Epidermal melanocyte (primary cell): Measurements from ENCODE around the gene USP4.

Experiments
- DNase-seq: peaks from one replicate; pipeline ENCODE4 v3.0.0; 2011; ENCODE audit warnings: low spot score; ENCODE audit not compliant: insufficient read length

Gene USP4

DNA sequence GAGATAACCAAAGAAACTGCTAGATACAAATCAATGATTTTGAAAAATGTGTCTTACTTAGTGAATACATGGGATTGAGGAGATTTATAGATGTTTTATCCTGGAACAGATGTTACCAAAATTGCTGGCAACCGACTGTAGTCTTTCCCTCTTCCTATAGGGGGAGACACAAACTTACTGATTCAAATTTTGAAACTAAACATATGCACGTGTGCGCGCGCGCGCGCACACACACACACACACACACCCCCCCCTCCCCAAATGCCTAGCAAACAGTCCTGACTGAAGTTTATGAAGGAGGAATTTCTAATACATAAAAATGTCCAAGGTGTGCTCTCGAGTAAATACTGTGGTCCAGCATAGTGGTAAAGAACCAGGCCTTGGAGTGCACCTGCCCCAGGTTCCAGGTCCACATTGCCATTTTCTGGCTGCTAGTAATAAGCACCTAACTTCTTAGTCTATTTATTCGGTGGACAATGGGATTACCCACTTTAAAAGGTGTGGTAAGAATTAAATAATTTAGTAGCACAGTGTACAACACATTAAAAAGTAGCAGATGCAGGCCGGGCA, 44.3 kb downstream of the USP4 start:
- no peak for DNase-seq

DNA sequence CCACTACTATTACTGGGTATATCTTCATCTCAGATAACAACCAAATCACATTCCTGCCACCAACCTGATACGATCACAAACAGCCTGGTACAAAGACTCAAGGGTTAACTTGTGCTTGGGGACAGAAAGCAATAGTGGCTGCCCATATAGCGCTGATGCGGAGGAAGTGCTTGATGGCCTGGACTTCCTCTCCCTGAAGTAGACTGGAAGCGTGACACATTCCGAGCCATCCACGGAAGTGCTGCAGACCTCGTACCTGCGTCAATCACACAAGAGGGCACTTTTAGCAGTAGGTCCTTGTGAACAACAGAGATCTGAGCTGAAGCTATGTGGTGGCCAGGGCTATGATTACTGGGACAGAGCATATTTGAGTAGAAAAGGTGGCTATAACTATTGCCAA, 45.5 kb downstream of the USP4 start:
- no peak for DNase-seq

DNA sequence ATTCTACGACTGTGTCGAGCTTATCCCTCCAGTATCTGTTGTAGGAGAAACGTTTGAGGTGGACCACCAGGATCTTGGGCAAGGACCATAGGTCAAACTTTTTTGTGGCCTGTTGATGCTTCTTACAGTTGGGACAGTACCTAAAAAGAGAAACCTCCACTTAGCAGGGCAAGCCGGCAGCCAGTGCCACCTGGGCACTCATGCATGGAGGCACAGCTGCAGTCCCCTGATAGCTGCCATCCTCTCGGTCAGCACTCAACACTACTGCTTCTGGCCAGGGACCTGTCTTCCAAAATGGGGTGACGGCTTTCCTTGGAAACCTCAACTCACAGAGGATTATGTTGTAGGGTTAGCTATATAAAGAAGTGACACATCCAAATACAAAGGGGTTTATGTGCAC, 55.9 kb downstream of the USP4 start:
- no peak for DNase-seq

DNA sequence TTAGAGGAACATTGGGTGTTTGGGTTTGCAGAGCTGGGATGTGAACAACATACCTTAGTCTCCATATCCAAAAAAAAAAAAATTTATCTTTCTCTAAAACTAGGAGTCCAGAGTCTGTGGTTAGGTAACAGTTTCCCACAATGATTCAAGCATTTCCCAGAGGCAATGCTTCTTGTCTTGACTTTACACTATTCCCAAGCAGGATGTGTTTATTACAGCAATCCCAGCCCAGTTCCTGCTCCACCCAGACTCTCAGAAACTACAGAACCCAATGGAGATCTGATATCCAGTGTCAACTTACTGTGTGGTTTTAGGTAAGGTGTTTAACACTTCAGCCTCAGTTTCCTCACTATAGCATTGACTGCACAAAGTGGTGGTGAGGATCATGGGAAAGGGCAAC, 60.5 kb downstream of the USP4 start:
- no peak for DNase-seq

DNA sequence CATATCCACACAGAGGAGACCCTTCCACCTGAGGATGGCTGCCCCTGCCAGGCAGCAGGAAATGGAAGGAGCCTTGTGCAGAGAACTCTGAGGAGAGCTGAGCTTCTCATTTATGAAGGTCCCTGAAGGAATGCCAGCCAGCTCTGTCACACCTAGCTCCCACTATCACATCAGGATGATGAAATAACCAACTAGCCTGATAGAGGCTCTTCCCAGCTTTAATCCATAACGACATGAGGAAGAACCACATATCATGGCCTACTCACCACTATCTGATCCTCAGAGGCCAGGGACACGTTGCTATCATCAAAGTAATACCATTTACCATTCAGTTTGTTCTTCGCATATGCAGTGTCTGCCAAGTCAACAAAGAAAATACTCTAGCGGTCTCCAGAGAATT, 61.3 kb downstream of the USP4 start:
- DNase-seq, result no peak

DNA sequence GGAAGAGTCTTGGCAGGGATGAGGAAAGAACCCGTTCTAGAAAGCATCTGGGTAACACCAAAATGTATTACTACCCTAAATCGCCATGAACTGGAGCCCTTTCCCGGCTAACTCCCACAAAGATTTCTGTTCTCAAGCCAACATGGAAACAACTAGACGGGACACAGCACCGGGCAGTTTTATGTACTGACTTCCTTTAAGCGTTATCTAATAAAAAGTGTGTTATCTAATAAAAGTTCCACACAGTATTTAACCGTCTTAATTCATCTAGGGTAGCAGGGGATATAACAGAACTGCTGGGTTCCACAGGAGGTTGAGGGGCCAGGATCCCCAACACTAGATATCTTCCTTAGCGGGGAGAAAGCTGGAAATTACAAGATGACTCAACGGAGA, 62.5 kb downstream of the USP4 start:
- no peak for DNase-seq

DNA sequence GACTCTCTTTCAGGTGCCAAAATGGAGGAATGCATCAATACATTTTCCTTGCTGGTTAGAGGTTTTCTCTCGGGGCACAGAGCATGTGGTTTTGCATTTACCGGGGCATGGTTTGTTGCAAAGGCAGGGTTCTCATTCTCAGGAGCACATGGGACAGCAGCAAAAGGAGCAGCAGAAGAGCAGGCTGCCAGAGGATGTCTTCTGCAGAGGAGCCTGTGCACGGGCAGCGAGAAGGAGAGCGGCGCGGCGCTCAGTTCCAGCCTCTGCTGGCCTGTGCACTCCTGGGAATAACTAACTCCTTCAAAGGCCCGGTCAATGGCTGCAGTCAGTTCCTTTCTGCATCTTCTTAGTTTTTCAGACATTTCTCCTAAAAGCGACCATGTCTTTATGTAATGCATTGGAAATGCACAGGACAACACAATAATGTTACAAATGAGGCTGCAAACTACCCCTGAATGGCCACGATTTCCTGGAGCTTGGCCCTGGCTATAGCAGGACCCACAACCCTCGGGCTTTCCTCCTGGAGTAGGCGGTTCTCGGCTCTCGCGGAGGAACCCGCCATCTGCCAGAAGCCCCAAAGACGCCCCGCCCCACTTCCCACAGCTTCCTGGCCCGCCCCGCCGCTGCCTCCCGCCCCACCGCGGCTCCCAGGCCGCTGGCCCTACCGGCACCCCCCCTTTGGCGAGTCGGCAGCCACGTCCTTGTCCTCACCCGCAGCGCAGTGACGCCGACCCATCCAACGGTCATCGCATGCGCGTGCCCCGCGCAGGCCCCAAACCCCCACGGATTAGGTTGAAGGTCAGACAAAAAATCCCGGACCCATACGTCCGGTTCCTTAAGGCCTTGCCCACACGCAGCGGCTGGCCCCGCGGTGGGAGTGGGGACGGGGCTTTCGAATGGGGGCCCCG, 63.1 kb downstream of the USP4 start, which contains the start of gene C3orf62:
Gene C3orf62 (minus strand): TSS at position 758 of the 908 bp plus-strand sequence. CDS start 360 bp downstream, at position 398.
- peak; percentile 70 for DNase-seq

DNA sequence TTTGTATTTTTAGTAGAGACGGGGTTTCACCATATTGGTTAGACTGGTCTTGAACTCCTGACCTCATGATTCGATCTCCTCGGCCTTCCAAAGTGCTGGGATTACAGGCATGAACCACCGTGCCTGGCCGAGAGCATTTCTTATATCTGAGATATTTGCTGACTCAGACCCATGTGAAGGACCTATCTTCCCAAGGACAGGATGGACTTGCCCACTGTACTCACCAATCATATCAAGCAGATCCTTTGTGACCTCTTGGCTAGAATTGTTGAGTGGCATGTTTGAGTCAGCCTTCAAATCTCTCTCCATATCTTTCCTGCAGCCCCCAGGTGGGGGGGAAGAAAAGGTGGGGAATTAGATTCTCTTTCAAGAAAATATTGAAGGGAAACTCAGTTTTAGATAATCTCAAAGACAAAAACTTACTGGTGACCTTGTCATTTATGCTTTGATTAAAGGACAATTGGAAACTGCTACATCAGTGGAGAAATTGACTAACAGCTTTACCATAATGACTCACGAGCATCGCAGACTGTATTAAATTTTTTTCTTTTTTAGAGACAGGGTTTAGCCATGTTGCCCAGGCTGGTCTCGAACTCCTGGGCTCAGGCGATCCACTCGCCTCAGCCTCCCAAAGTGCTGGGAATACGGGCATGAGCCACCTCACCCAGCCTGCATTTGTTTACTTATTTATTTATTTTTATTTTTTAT, 65.9 kb downstream of the USP4 start:
- DNase-seq, result no peak

DNA sequence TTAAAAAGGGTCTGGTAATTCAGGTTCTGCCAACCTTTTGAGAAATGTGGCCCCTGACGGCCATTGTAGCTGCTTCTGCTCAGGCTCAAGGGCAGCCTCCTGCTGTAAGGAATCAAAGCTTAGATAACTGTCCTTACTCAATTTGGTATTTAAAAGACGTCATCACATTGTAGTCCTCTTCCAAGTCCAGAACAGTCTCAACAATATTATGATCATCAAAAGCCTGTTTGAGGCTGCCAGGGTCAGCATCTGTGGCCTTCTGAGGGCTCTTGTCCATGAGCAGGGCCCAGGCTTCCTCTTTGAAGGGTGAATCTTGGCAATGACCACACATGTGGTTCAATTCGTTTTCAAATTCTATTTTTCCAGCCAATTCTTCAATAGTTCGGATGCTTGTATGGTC, 68.8 kb downstream of the USP4 start:
- no peak for DNase-seq

DNA sequence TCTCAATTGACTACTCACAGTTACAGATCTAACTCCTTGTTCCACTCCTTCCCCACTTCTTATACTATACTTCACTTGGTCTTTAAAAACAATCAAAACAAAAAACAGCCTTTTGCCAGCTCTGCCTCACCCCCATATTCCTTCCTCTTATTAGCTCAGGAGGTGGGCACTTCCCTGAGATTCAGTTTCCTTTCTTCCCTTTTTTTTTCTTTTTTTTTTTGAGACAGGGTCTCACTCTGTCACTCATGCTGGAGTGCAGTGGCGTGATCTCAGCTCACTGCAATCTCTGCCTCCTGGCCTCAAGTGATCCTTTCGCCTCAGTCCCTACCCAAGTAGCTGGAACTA, 69.7 kb downstream of the USP4 start:
- no peak for DNase-seq

DNA sequence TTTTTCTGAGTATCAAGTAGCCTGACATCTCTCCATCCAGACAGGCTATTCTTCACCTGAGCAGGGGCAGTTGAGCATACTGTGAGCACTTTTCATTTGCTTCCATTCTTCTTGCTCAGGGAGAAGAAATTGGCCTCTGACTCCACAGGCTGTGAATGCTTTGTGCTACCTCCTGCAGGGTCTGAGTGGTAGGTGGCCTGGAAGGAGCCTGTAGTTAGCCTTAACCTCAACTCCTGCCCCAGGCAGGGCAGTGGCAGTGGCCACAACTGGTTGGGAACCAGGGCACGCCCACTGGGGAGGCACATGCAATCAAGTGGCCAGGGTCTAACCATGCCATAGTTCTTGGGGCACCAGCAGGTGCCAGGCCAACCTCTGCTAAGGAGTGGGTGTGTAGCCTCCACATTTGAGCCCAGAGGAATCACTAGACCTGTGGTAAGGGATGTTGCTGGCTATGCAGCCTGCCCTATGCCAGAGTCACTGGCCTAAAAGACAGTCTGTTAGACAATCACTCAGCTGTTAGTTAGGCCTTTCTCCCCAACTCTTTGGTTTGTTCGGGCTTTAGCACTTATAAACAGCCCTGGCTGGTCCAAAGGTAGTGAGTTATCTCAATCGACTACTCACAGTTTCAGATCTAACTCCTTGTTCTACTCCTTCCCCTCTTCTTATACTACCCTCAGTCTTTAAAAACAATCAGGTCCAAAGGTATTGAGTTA, 70.3 kb downstream of the USP4 start:
- DNase-seq, result no peak

DNA sequence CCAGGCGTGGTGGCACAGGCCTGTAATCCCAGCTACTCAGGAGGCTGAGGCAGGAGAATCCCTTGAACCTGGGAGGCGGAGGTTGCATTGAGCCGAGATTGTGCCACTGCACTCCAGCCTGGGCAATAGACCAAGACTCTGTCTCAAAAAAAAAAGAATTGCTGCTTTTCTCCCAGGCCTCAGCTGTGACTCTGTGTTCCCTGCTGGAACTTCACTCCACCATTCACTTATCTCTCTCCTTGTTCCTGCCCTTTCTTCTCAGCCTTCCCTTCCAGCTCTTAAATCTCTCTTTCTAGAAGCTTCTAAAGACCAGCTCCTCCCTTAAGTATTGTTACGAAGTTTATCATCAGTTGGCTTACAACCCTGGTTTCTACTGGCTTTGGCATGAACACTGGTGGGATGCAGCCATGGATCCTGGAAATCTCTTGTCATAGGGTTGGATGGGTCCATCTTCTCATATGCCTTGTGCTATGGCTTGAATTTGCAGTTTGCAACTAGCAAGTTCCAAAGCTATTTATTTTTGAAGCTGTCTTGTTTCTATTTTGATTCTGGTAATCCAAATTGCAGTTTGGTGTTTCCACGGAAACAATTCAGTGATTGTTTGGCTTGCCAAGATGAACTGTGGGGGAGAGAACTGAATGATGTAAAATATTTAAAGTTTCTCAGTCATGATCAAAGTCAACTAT, 73.3 kb downstream of the USP4 start:
- no peak for DNase-seq

DNA sequence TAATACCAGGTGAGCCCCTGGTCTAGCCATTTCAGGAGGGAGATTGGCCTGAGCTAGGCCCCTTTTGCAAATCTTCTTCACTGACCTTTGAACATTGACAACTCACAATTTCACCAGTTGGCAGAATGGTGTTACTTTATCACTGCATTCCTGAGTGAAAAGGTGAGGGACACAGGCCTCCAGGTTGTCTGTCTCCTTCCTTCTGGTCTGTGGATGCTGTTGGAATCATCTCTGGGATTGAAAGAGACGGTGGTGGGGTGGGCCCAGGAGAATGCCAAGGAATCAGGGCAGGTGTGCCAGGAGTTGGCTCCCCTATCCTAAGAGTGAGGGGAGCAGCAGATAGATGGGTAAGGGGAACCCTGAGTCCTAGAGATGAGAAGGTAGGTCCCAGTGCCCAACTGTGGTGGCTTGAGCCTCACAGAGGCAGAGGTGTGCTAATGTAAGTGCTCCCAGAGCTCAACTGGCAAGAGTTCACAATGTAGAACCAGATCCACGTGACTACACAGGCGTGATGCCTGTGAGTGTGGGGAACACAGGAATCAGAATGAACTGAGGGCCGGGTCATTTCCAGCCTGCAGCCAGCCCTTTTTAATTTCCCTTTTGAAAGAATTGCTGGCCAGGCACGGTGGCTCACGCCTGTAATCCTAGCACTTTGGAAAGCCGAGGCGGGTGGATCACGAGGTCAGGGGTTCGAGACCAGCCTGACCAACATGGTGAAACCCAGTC, 74.0 kb downstream of the USP4 start:
- DNase-seq, result no peak

DNA sequence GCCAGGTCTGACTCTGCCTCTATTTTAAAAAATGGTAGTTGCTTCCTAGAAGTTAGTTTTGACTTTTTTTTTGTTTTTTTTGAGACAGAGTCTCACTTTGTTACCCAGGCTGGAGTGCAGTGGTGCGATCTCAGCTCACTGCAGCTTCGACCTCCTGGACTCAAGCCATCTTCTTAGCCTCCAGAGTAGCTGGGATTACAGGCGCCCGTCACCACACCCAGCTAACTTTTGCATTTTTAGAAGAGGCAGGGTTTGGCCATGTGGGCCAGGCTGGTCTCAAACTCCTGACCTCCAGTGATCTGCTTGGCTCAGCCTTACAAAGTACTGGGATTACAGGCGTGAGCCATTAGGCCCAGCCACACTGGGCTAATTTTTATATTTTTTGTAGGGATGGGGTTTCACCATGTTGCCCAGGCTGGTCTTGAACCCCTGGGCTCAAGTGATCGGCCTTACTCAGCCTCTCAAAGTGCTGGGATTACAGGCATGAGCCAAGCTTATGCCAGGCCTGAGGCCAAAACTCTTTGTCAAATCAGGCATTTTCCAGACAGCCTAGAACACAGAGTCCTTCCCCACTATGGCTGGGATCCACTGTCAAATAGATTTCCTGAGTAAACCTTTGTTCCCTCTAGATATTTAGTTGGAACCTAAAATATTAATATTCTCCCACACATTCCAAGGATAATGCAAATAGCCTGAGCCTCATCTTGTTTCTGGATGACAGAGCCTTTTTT, 76.5 kb downstream of the USP4 start:
- no peak for DNase-seq

DNA sequence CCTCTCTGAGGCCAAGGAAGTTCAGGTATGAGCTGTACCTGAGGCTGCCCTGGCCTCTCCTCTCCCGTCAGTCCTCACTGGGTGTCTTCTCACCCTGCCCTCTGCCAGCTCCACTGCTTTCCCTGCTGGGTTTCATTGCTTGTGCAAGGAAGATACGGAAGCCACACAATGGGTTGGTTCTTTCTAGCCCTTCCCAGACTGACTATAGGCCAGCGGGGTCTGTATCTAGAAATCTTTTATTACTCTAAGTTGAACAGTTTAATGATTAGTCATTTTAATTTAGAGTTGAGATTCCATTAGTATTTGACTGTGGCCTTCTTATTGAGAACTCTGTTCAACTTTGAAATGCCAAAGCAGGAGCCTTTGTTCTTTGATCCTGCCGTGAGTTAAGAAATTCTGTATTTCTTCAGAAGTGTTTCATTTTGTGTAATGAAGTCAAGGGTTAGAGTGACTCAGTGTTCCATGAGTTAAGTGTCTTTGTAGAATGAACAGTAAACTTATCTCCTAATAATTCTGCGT, 79.0 kb downstream of the USP4 start:
- no peak for DNase-seq

DNA sequence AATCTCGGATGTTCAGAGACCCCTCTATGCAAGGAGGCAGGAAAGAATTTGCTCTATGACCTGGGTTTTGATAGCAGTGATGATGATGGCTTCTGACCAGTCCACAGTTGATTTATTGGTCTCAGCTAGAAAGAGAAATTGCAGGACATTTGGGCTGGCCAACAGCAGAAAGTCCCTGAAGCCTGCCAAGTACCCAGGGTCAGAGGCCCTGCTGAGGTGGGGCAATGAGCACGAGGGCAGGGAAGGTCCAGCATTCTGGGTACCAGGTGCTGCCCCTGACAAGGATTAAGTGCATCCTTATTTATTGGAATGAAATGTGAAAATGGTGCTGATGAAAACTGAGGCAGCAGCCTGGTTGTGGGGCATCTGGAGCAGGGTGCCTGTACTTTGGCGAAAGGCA, 82.7 kb downstream of the USP4 start:
- DNase-seq, result no peak

DNA sequence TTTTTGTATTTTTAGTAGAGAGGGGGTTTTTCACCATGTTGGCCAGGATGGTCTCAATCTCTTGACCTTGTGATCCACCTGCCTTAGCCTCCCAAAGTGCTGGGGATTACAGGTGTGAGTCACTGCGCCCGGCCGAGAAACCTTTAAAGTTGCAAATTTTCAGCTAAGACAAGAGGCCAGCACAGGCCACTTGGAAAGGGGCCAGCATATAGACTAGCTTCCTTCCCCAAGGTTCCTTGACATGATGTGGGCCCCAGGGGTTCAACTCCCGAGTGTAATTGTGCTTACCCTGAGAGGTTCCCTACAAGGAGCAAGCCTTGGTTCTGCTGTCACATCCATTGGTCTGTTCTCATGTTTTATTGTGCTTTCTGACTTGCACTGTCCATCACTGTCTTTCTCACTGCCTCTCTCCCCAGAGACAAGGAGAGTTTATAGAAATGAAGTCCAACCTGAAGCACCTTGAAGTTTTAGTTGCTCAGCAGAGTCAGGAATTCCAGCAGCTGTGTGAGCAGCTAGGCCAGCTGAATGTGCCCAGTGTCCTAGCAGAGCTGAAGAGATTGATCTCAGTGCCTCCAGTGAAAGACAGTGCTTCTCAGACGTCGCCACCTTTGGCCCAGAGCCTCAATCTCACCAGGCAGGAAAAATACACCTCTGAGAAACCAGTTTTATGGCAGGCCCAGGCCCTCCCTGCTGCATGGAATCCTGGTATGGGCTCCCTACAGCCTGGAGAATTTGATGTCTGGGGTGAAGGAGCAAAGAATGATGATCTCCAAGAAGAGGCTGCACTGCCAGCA, 83.9 kb downstream of the USP4 start:
- DNase-seq, result no peak

DNA sequence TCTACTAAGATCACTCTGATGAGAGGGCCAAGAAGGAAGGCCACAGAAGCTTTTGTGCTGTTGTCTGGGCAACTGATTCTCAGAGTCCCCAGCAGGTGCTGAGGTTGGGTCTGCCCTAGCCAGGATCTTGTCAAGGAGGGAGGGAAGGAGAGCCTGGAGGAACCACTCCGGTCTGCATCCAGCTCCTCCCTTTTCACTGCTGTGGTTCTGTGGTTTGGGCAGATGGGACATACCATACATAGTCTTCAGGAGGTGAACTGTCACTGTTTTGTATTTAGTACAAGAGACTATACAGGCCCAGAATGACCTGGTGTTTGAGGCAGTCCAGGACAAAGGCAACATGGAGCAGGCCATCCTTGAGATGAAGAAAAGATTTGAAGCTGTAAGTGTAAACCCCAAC, 84.7 kb downstream of the USP4 start:
- DNase-seq, result no peak

DNA sequence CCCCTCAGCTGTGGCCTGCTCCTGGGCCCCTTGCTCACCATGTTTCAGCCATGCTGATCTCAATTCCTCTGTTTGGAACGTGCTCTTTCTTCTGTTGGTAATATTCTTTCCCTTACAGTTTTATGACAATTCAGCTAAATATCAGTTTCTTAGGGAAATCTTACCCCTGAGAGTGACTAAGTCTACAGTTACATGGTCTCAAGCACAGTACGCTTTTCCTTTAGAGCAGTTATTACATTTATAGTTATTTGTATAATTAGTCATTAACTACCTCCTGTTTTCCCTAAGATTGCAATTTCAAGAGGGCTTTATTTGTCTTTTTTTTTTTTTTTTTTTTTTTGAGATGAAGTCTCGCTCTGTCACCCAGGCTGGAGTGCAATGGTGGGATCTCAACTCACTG, 86.3 kb downstream of the USP4 start:
- DNase-seq, result no peak
